GM12864 (cell line): ENCODE measurements around the gene PRLR.

Experiments
- DNase-seq: peaks from one replicate; pipeline ENCODE4 v3.0.0-alpha.2; 2011; ENCODE audit warnings: low read depth
- H3K4me3 ChIP-seq: 2 replicates; pipeline ENCODE4 v1.5.1; 2011; ENCODE audit warnings: mild to moderate bottlenecking, low read depth, low read length, control low read depth
- CTCF ChIP-seq: IDR thresholded peaks from 2 replicates; pipeline ENCODE4 v1.5.1; 2011; ENCODE audit warnings: low read depth, mild to moderate bottlenecking, moderate library complexity, low read length, control low read depth, inconsistent platforms; ENCODE audit errors: missing control alignments

PRLR gene

GRCh38 chr5:35133186-35133585 lies 97.1 kb downstream of the PRLR start:
- no peak for DNase-seq
- TF ChIP-seq CTCF: no peak
- no peak overlapping the region for H3K4me3 ChIP-seq

- TF ChIP-seq CTCF: no peak
- no peak for DNase-seq
- no peak overlapping the region for H3K4me3 ChIP-seq
Observed at GRCh38 chr5:35131723-35132122, 98.6 kb downstream of the PRLR start.

GRCh38 chr5:35129921-35130485 lies 100.3 kb downstream of the PRLR start:
- no peak for TF ChIP-seq CTCF
- DNase-seq: no peak
- no peak overlapping the region for H3K4me3 ChIP-seq

GRCh38 chr5:35129276-35129675 lies 101.0 kb downstream of the PRLR start:
- DNase-seq: no peak
- TF ChIP-seq CTCF: no peak
- H3K4me3 ChIP-seq: no peak overlapping the region

- no peak for DNase-seq
- no peak overlapping the region for H3K4me3 ChIP-seq
- TF ChIP-seq CTCF: no peak
Observed at GRCh38 chr5:35127006-35127405, 103.3 kb downstream of the PRLR start.

GRCh38 chr5:35125746-35126145 lies 104.5 kb downstream of the PRLR start:
- TF ChIP-seq CTCF: no peak
- no peak for DNase-seq

GRCh38 chr5:35124932-35125331 lies 105.4 kb downstream of the PRLR start:
- TF ChIP-seq CTCF: no peak
- DNase-seq: no peak
- no peak overlapping the region for H3K4me3 ChIP-seq

More at GRCh38 chr5:35125746-35126145, 104.5 kb downstream of the PRLR start:
- H3K4me3 ChIP-seq: no peak overlapping the region
